Stimulated activated CD8-positive, alpha-beta memory T cell treated with anti-CD3 and anti-CD28 coated beads, Interleukin-15, amount 100 ng/mL, for 1 hour (primary cell): ENCODE results near the gene SNX18.
"Not testable (repeated sequence)": the region's sequence is repeated elsewhere in the genome, so short reads cannot be mapped to it uniquely, and the experiment has no call there.

Source experiments
- DNase-seq: peaks from one replicate; pipeline ENCODE4 v3.0.0-alpha.2; 2020; ENCODE audit warnings: low read depth

SNX18 gene, protein sequence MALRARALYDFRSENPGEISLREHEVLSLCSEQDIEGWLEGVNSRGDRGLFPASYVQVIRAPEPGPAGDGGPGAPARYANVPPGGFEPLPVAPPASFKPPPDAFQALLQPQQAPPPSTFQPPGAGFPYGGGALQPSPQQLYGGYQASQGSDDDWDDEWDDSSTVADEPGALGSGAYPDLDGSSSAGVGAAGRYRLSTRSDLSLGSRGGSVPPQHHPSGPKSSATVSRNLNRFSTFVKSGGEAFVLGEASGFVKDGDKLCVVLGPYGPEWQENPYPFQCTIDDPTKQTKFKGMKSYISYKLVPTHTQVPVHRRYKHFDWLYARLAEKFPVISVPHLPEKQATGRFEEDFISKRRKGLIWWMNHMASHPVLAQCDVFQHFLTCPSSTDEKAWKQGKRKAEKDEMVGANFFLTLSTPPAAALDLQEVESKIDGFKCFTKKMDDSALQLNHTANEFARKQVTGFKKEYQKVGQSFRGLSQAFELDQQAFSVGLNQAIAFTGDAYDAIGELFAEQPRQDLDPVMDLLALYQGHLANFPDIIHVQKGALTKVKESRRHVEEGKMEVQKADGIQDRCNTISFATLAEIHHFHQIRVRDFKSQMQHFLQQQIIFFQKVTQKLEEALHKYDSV

DNA sequence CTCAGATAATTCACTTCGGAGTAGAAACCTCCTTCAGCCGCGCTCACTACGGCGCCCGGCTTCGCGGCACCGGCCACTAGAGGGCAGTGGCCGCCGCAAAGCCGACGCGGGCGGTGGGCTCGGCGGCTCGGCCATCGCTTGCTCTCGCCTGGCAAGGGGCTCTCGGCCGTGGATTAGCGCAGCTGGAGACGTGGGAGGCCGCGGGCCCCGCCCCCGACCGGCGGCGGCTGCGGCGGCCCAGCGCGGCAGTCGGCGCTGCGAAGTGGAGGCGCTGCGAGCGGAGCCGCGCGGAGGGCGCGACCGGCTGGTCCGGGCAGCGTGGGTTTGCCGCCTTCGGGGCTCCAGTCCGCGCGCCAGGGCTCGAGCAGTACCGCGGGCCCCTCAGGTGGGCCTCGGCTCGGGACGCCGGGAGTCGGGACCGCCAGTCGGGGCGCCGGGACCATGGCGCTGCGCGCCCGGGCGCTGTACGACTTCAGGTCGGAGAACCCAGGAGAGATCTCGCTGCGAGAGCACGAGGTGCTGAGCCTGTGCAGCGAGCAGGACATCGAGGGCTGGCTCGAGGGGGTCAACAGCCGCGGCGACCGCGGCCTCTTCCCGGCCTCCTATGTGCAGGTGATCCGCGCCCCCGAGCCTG is at the start of gene SNX18:
TSS of gene SNX18 (plus strand) at position 248 of the 634 bp plus-strand sequence. CDS start at position 442, 194 bp downstream.
- DNase-seq: peak; percentile 71

DNA sequence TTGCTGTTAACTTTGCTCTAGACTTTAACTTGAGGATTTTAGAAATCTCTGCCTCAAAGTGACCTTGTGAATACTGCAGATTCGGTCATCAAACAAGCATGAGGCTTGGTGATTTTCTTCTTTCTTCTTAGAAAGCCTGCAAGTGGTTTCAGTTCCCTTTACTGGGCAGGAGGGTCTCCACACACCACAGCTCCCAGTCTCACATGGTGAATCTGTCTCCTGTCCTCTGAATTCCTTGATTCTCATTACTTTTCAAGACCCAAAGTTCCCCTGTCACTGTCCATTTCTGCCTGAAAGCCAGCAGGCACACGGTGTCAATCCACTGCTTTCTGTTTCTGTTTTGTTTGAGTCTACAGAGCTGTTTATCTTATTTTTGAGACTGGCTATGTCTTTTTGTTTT is 47.9 kb upstream of the SNX18 start:
- DNase-seq: no peak

DNA sequence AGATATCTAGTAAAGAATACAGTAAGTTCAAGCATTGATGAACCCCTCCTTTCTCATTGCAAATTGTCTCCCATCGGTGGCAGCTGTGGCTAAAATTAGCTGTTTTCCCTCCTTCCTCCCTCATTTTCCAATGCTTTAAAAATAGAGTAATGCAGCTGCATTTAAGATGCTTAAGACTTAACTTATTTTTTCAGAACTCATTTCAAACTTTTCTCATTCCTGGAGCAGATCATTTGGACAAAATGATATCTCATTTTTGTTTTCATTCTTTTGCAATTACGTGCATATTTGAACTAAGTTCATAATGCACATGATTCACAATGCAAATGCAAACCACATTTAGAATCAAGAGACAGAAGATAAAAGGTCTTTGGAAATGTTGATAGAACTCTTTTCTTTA is 47.4 kb upstream of the SNX18 start:
- no peak for DNase-seq

DNA sequence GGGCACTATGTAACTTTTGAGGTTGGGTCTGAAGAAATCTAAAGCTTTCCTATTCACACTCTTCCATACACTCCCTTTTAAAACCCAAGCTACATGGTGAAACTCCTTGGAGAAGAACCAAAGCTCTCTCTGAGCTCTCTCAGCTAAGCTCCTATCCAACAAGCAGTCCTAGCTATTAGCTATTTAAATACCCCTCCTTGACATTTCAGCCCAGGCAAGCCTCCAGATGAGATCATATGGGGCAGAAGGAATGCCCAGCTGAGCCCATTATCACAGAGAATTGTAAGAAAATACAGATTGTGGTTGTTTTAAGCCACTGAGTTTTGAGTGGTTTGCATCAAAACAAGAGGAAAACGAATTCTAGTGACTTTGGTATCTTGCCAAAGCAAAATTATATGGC is 46.9 kb upstream of the SNX18 start:
- no peak for DNase-seq

DNA sequence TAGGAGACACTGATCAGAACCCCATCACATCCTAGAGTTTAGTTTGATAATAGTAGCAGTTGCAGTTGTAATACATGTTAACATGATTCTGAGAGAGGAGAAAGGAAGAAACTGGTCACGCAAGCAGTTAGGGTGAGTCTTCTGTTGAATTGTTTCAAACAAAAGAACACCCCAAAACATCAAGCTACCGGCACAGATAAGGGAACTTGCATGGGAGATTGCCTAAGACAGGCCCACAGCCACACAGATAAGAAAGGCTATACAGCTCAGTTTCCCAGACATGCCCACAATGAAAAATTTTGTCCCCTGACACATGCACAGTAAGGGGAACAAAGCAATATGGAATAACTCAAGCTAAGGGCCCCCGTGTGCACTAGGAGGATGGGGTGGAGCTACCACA is 46.2 kb upstream of the SNX18 start:
- no peak for DNase-seq

DNA sequence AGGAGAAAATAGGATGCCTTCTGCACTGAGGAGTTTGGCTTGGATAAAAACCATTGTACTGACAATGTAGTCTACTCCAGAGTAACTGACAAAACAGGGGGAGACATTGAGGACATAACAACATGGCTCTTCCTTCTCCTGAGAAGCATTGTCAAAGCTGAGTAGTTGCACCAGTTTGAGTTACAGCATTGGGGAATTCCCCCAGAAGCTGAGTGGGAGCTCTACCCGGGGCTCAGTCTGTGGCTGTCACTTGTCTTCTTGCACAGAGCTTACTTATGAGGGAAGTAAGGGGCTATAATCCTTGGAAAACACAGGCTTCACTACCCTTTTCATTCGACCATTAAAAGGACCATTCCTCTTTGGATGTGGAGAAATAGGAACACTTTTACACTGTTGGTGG is 40.9 kb upstream of the SNX18 start:
- no peak for DNase-seq

DNA sequence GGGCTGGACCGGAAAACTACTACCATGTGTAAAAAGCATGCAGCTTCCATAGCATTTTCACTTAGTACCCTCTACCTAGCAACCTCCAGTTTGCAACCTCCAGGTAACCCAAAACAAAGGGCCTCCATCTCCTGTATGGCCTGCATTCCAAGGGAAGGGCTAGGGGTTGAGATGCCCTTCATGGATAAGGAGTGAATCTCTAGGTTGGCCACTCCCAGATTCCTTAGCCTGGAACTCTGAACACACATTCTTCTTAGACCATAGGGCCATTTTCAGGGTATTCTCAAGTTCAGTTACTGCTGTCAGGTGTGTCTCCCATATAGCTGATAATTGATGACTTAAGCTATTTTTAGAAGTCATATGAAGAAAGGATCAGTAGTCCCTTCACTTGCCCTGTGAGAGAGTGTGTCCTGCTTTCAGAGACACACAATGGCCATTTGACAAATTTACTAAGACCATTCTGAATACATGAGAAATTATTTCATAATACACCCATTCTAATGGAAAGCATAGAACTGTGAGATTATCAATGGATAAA is 39.5 kb upstream of the SNX18 start:
- DNase-seq: no peak

DNA sequence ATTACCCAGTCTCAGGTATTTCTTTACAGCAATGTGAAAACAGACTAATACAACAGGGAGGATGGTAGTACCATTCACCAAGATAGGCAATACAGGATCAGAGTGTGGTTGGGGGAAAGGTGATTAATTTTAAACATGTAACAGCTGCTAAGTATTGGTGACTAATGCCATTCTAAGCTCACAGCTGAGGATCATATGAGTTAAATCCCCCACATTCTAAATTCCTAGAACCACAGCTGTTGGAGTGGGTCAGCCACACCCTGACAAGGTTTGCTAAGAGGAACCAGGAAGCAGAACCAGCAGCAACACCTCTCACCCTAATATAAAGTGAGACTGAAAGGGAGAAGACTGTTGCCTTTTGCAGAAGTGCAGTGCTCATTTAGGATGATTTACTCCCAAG is 37.3 kb upstream of the SNX18 start:
- DNase-seq: no peak

DNA sequence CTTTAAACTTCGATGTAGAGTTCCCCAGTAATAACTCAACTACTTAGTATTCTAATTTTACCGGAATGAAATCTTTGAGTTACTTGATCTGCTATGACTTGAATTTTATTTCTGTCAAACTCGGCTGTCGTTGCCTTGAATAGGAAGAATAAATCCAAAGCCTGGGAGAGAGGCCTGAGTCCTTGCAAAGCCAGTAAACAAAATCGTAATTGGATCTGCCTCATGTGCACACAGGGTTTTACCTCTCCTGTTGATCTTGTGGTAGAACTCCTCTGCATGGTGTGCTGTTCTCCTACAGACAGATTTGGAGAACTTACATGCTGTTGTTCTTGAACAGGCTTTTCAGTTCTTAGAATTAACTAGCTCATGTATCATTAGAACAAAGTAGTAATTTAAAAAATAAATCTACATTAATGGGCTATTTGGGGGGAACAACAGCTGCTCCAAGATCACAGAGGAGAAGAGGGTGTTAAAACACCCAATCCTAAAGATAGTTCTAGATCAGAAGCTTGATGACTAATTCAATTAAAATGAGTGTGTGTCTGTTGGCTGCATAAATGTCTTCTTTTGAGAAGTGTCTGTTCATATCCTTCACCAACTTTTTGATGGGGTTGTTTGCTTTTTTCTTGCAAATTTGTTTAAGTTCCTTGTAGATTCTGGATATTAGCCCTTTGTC is 33.2 kb upstream of the SNX18 start:
- DNase-seq: no peak

DNA sequence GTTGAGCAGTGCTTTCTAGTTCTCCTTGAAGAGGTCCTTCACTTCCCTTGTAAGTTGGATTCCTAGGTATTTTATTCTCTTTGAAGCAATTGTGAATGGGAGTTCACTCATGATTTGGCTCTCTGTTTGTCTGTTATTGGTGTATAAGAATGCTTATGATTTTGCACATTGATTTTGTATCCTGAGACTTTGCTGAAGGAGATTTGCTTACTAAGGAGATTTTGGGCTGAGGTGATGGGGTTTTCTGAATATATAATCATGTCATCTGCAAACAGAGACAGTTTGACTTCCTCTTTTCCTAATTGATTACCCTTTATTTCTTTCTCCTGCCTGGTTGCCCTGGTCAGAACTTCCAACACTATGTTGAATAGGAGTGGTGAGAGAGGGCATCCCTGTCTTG is 31.9 kb upstream of the SNX18 start:
- not testable (repeated sequence) for DNase-seq

DNA sequence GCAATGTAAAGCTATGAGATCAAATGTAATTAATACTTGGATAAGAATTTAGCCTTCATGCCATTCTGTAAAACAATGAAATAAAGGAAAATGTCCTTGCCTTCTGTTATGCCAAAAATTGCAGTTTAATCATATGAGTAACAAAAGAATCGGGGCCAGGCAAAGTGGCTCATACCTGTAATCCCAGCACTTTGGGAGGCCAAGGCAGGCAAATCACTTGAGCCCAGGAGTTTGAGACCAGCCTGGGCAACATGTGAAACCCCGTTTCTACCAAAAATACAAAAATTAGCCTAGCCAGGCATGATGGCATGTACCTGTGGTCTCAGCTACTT is 27.9 kb upstream of the SNX18 start:
- DNase-seq: not testable (repeated sequence)

DNA sequence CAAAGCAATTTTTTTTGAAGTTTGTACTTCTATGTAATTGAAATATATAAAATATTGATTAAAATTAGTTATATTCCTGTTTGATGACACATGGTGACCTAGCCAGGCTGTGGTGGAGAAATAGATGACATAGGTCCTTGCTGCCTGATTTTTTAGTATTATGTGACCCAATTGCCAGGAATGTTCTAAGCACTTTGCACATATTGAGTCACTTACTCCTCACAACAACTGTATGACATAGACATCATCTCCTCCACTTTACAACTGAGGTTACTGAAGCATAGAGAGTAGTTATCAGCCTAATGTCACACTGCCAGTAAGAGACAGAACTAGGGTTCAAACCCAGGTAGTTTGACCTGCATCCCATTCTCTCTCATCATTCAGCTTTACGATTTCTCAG is 26.2 kb upstream of the SNX18 start:
- DNase-seq: no peak

DNA sequence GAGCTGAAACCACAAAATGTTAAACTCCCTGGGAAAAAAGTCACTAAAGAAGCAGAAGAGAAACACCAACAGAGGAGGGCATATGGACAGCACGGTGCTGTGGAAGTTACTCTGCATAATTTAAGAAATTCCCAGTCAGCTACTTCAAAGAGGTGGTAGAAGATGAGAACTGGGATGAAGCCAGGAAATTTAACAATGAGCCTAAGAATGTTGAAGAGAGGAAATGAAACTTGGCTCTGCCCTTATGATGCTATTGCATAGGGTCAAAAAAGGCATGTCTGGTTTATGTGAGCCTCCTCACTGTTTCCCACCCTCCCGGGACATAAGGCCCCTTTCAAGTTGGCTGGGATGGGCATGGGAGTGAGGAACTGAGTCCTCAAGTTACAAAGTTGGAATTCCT is 25.4 kb upstream of the SNX18 start:
- no peak for DNase-seq

DNA sequence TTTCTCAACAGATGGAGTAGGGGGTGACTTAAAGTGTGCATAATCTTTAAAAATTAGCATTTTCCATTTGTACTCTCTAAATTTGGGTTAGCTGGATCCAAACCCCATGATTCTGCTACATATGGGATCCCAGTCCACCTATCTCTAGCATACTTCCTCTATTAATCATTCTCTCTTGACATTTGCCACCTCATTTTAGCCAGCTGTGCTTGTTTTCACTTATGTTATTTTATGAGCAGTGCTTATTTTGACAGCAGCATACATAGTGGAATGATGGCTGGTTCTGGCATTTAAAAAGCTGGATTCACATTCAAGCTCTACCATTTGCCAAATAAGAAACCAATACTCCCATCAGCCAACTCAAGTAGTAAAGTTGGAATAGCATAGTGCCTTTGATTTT is 22.5 kb upstream of the SNX18 start:
- no peak for DNase-seq

DNA sequence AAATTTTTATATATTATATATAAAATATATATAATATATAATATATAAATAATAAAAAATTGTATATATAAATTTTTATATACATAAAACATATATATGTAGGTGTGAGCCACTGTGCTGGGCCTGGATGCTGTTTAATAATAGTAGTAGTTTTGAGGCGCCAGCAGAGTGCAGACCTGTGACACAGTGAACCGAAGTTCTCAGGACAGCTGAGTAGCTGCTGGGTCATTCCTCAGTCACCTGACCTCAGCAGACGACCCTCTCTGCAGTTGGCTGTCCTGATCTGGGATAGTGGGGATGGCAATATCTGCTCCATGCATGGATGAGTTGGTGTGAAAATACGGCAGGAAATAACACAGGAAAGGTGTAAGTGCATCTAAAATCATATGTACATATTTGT is 3.3 kb upstream of the SNX18 start:
- DNase-seq: no peak

DNA sequence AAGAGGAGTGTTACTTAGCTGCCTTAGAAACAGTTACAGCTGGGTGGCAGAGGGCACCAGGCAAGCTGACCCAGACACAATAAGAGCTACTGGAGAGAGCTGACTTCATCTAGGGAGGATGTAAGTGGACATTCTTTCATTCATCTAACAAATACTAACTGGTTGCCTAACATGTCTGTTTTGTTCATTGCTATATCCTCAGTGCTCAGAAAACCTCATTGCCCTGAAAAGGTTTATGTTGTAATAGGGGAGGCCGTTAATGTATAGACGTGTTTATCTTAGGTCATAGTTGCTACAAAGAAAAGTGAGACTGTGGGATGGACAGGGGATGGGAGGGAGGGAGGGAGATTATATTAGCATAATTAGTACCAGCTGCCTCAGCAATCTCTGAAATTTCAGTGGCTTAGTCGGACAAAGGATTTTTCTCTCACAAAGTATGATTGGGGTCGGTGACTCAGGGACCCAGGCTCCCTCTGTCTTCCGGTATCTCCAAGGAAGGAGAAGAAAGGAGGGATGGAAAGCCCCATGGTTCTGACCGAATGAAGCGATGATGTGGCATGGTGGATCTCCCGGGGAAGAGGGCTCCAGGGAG is 2.6 kb upstream of the SNX18 start:
- DNase-seq: no peak

DNA sequence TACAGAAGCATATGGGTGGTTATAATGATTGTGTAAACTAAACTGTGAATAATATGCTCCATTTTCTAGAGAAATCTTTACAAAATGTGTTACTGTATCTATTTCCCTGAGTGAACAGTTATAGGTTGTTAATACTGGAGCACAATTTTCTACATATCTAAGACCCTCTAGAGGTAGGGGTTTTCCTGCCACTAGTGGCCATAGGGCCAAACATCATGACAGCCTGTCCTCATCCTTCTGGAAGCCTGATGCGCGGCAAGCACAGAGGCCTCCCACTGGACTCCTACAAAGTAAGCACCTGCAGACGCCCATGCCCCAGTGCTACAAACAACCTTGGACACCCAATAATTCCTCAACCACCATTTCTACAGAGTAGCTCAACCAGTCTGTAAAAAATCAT is 1.9 kb upstream of the SNX18 start:
- no peak for DNase-seq

DNA sequence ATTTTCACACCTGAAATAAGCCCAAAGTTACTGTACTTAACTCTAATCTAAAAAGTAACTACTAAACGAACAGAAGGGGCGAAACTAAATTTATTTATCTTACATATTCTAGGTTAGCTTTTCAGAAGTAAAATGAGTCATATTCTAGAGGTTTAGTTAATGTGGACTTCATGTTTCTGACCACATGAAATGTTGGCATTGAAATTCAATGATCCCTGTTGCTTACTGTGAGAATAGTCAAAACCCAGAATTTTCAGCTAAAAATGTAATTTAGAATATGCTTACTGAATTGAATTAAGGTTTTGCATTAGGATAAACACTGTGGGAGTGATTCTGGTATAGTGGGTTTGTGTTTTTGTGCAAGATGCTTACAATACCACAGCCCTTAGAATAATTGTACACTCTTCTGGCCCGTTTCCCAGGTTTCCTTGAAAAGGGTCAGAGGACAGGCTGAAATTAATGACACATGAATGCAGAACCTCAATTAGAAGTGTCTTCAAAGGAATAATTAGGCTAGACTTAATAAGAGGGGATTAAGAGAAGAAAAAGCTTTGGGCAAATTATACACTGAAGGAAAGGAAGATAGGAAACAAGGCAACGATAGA is 1.4 kb upstream of the SNX18 start:
- DNase-seq: no peak

DNA sequence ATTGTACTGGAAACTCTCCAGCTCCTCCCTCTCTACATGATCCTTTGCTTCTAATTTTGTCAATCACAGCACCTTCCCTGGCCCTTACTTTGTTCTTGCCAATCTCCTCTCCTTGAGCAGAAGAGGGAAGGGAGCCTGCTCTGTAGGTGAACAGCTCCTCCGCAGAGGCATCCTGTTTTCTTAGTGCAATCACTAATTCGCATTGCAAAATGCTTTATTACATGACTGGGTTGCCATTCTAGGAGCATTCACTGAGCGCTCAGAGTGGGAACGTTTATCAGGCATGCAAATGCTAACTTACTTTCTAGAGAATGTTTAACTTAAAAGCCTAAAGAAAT is 416 bp upstream of the SNX18 start:
- DNase-seq: no peak

DNA sequence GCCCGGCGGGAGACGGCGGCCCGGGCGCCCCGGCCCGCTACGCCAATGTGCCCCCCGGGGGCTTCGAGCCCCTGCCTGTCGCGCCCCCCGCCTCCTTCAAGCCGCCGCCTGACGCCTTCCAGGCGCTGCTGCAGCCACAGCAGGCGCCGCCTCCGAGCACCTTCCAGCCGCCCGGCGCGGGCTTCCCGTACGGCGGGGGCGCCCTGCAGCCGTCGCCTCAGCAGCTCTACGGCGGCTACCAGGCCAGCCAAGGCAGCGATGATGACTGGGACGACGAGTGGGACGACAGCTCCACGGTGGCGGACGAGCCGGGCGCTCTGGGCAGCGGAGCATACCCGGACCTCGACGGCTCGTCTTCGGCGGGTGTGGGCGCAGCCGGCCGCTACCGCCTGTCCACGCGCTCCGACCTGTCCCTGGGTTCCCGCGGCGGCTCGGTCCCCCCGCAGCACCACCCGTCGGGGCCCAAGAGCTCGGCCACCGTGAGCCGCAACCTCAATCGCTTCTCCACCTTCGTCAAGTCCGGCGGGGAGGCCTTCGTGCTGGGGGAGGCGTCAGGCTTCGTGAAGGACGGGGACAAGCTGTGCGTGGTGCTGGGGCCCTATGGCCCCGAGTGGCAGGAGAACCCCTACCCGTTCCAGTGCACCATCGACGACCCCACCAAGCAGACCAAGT is 723 bp downstream of the SNX18 start:
- DNase-seq: no peak

DNA sequence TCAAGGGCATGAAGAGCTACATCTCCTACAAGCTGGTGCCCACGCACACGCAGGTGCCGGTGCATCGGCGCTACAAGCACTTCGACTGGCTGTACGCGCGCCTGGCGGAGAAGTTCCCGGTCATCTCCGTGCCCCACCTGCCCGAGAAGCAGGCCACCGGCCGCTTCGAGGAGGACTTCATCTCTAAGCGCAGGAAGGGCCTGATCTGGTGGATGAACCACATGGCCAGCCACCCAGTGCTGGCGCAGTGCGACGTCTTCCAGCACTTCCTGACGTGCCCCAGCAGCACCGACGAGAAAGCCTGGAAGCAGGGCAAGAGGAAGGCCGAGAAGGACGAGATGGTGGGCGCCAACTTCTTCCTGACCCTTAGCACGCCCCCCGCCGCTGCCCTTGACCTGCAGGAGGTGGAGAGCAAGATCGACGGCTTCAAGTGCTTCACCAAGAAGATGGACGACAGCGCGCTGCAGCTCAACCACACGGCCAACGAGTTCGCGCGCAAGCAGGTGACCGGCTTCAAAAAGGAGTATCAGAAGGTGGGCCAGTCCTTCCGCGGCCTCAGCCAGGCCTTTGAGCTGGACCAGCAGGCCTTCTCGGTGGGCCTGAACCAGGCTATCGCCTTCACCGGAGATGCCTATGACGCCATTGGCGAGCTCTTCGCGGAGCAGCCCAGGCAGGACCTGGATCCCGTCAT is 1.4 kb downstream of the SNX18 start:
- DNase-seq: no peak
